Iris pigment epithelial cell (primary cell): ENCODE measurements around the gene MAP4K3.
A peak's percentile ranks its signal among the peaks of the same experiment; 100 is the strongest.
"Not testable (repeated sequence)": the region's sequence is repeated elsewhere in the genome, so short reads cannot be mapped to it uniquely, and the experiment has no call there.

Source experiments
- DNase-seq: peaks from one replicate; pipeline ENCODE4 v3.0.0-alpha.2; 2011; ENCODE audit warnings: low read depth

Gene MAP4K3

GRCh38 chr2:39370101-39370500 lies 67.0 kb downstream of the MAP4K3 start:
- no peak for DNase-seq

DNA sequence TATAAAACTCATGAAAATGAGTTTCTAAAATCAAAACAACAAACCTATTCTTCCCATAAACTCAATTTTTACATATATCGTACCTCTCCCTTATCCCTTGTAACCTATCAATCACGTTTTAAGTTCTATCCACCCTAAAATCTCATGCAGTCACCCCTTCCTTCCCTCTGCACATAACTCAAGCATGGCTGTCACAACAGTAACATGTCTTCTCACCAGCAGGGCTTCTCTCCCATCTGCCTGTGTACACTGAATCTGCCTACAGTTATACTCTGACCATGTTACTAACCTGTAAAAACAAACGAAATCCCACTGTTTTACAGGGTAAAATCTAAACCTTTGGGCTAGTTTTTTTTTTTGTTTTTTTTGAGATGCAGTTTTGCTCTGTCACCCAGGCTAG lies 68.2 kb downstream of the MAP4K3 start:
- DNase-seq, result no peak

GRCh38 chr2:39368376-39368775 lies 68.7 kb downstream of the MAP4K3 start:
- no peak for DNase-seq

DNA sequence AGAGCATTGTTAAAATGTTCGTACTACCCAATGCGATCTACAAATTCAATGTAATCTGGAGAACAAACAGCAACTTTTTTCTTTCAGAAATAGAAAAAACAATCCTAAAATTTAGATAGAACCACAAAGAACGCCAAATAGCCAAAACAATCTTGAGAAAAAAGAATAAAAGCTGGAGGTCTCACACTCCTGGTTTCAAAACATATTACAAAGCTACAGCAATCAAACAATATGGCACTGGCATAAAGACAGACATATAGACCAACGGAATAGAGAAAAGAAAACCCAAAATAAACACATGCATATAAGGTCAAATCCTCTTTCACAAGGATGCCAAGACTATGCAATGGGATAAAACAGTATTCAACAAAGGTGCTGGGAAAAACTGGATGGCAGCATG lies 74.5 kb downstream of the MAP4K3 start:
- DNase-seq, result no peak

DNA sequence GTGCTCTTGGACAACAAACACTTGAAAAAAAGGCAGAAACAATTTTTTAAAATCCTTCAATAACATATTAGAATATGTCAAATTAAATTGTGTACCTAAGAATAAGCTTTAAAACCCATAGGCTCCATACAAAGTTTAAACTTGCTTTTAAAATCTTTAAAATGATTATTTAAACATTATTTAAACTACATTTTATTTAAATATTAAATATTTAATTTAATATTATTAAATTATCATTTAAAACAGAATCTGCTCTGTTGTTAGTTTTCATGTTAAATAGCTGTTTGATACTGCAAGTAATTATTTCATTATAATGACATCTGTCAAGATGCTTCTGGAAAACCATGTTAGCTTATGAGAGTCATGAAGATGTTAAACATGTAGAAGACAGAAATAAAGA lies 75.6 kb downstream of the MAP4K3 start:
- DNase-seq, result no peak

- DNase-seq, result not testable (repeated sequence)
Measured at GRCh38 chr2:39360342-39360741, 76.7 kb downstream of the MAP4K3 start.

DNA sequence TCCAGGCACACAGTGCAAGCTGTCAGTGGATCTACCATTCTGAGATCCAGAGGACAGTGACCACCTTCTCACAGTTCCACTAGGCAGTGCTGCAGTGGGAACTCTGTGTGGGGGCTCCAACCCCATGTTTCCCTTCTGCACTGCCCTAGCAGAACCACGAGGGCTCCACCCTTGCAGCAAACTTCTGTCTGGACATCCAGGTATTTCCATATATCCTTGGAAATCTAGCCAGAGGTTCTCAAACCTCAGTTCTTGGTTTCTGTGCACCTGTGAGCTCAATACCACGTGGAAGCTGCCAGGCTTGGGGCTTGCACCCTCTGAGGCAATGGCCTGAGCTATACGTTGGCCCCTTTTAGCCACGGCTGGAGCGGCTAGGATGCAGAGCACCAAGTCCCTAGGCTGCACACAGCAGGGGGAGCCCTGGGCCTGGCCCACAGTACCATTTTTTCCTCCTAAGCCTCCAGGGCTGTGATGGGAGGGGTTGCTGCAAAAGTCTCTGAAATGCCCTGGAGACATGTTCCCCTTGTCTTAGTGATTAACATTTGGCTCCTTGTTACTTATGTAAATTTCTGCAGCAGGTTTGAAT lies 77.5 kb downstream of the MAP4K3 start:
- DNase-seq, result no peak

- no peak for DNase-seq
Measured at GRCh38 chr2:39356922-39357639, 80.0 kb downstream of the MAP4K3 start.

DNA sequence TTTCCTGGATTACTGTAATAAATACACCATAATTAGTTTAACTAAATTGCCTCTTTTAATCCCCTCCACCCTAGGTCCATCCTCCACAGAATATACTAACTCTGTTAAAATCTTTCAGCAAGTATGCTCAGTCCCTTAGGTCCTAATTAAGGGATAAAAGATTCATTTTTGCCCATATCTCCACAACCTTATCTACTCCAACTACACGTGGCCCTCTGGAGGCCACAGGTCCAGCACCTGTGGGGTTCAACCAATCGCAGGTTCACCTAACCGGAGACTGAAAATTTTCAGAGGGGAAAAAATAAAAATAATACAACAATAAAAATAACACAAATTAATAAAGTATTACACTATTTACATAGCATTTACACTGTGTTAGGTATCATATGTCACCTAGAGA lies 86.4 kb downstream of the MAP4K3 start:
- DNase-seq, result no peak

DNA sequence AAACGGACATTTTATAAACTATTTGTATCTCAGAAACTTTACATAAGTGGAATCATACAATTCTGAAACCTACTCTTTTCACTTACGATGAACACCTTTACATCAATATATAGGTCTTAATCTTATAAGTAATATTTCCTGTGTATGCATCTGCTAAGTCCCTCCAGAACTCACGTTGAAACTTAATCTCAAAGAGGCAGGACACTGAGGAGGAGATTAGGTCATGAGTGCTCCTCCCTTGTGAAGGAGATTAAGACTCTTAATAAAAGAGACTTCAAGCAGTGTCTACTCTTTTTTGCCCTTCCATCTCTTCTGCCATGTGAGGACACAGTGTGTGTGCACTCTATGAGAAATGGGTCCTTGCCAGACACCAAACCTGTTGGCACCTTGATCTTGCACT lies 98.6 kb downstream of the MAP4K3 start:
- DNase-seq, result no peak

DNA sequence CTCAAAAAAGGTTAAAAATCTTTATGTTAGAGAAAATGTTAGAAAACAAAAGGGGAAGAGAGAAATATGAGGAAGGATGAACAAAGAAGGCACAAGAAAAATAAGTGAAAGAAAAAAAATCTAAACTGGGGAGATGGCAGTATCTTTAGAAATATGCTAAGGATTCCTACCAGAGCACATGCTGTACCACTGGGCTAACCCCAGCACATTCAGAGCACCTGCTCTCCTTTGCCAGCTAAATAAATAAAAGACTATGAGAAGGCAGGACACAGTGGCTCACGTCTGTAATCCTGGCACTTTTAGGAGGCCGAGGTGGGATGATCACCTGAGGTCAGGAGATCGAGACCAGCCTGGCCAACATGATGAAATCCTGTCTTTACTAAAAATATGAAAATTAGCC lies 101.2 kb downstream of the MAP4K3 start:
- DNase-seq, result no peak

- no peak for DNase-seq
Measured at GRCh38 chr2:39334978-39335377, 102.1 kb downstream of the MAP4K3 start.

DNA sequence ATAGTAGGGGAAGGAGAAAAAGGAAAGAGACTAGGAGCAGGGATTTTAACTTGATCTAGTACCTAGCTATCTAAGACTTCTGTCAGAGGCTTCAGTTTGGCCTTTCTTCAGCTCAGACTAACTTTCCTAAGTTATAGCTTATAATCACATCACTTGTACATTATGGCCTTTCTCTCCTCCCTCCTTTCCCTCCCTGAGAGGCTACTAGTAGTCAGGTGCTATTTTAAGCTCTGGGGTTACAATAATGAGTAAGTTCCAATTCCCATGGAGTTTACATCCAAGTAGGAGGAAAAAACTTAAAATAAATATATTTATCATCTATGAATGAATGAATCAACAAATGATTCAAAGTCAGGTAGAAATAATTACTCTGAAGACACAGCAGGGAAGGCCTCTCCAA lies 102.6 kb downstream of the MAP4K3 start:
- no peak for DNase-seq

DNA sequence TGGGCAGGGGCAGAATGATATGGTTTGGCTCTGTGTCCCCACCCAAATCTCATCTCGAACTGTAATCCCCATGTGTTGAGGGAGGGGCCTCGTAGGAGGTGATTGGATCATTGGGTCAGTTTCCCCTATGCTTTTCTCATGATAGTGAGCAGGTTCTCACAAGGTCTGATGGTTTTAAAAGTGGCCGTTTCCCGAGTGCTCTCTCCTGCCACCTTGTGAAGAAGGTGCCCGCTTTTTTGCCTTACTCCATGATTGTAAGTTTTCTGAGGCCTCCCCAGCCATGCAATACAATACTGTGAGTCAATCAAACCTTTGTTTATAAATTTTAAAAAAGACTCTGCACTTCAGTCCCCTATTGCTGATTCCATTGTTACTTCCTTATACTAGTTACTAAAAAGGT lies 110.4 kb downstream of the MAP4K3 start:
- DNase-seq, result no peak

GRCh38 chr2:39325966-39326365 lies 111.1 kb downstream of the MAP4K3 start:
- DNase-seq, result peak; percentile 75

DNA sequence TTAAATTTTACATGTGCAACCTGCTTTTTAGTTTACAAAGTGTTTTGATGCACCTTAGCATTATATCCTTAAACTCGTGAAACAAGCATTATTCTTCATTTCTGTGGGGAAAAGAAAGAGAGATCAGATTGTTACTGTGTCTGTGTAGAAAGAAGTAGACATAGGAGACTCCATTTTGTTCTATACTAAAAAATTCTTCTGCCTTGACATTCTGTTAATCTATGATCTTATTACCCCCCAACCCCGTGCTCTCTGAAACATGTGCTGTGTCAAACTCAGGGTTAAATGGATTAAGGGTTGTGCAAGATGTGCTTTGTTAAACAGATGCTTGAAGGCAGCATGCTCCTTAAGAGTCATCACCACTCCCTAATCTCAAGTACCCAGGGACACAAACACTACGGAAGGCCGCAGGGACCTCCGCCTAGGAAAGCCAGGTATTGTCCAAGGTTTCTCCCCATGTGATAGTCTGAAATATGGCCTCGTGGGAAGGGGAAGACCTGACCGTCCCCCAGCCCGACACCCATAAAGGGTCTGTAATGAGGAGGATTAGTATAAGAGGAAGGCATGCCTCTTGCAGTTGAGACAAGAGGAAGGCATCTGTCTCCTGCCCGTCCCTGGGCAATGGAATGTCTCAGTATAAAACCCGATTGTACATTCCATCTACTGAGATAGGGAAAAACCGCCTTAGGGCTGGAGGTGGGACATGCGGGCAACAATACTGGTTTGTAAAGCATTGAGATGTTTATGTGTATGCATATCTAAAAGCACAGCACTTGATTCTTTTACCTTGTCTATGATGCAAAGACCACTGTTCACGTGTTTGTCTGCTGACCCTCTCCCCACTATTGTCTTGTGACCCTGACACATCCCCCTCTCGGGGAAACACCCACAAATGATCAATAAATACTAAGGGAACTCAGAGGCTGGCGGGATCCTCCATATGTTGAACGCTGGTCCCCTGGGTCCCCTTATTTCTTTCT lies 115.7 kb downstream of the MAP4K3 start:
- peak; percentile 34 for DNase-seq

GRCh38 chr2:39320162-39320561 lies 116.9 kb downstream of the MAP4K3 start:
- DNase-seq, result no peak

DNA sequence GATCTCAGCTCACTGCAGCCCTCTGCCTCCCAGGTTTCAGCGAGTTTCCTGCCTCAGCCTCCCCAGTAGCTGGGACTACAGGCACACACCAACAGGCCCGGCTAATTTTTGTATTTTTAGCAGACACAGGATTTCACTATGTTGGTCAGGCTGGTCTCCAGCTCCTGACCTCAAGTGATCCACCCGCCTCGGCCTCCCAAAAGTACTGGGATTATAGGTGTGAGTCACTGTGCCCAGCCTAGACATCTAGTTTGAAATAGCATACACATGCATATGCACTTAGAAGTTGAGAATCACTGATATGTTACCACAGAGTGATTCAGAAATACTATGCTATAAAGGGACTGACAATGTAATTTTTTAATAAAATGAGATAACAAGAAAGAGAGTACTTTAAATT lies 123.5 kb downstream of the MAP4K3 start:
- peak; percentile 92 for DNase-seq

DNA sequence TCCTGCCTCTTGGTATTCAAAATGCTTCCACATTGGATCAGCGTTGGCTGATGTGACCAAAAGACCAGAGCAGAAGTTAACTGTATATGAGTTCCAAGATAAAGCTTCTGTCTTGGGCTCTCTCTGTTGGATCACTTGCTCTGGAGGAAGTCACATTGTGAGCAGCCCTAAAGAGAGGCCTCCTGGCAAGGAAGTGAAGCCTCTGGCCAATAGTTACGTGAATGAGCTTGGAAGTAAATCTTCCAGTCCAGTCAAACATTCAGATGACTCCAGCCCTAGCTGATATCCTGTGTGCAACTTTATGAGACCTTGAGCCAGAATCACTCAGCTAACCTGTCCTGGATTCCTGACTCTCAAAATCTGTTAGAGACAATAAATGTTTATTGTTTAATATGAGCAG lies 125.6 kb downstream of the MAP4K3 start:
- no peak for DNase-seq

DNA sequence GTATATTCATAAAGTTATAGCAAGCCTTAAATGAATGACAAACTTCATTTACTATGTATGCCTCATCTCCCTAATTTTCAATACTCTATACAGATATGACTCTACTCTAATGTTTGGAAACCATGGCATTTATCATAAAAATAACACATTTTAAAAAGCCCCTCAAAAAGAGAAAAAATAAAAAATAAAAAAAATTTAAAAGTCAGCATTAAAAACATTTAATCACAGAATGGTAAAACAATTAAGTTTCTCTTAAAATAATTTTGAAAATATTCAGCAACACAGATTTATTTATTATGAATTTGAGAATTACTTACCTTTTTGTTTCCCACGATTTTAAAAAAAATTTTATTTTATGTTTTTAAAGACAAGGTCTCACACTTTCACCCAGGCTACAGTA lies 128.3 kb downstream of the MAP4K3 start:
- no peak for DNase-seq

DNA sequence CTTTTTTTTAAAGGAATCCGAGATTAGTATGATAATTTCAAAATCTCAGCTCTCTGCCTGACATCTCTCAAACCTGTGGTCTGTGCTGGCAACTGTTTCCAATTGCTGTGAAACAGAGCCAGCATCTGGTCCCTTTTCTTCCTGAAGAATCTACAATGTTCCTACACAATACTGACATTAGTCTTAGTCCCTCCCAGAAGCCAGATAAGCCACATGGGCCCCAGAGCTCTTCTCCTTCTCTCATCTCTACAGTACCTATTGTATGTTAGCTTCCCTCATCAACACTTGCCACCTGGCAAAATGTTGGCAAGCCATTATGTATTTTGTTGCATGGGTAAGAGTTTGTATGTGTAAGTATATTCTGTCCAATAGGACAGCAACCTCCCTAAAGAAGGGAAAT lies 130.5 kb downstream of the MAP4K3 start:
- no peak for DNase-seq

GRCh38 chr2:39304729-39305128 lies 132.4 kb downstream of the MAP4K3 start:
- peak; percentile 37 for DNase-seq

GRCh38 chr2:39304200-39304599 lies 132.9 kb downstream of the MAP4K3 start:
- DNase-seq, result no peak
